ENCODE measurements around the gene OSBPL2.

GRCh38 chr20:62215020-62215990 is 23.0 kb upstream of the OSBPL2 start:
- TF ChIP-seq CTCF (IDR thresholded peaks at IDR 0.05) (no peak), POLR2A (IDR thresholded peaks at IDR 0.05) (no peak), POLR2AphosphoS5 (IDR thresholded peaks at IDR 0.05; ENCODE audit: insufficient read depth in 1 of 2, low read depth in 1 of 2) (no peak)

Data from vagina (tissue), 2 donors.